ENCODE measurements around the gene ASTN1.

Gene ASTN1

DNA sequence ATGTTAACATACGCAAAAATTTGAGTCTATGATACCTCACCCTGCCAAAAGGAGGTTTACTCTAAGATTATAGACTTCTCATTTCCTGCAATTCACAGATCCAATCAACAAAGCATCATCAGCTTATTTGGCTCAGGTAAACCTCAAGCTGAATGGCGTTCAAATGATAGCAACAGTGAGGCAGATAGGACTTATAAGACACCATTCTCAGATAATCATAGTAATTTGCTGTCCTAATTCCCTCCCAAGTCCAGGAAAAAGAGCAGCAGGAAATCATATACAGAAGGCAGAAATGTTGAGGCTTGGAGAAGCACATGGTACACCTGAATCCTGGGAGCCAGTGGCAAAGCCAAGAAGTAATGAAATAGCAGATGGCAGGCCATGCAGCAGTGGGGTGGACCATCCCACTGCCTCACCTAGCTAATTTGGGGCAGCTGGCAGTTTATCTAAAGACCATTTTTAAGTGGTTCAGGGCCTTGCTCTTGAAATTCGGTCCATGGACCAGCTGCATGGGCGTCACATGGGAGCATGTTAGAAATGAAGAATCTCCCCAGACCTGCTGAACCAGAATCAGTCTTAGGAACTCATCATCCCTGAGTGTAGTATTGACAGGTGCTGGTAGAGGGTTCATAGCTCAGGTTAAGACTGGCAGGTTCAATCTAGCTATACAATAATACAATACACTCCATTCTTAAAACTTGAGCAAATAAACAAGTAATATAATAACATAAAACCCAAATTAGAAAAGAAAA, 57.7 kb downstream of the ASTN1 start:
- Histone ChIP-seq H3K27ac (ENCODE audit: extremely low read depth, low read depth, low read length) (no peak overlapping the region), H3K36me3 (ENCODE audit: control insufficient read depth in 2 of 2, insufficient read depth in 1 of 2, low read length in 2 of 2) (no peaks in the 10 kb centered on the region), H3K4me1 (ENCODE audit: control insufficient read depth, insufficient read depth, low read length) (no peaks in the 10 kb centered on the region), H3K9me3 (ENCODE audit: control insufficient read depth, insufficient read depth, low read depth, low read length) (no peaks in the 10 kb centered on the region), H3K4me3 (ENCODE audit: low read depth, low read length) (no peak overlapping the region)
- ChIA-PET CTCF (interaction anchor here (0.5 to 1.0 kb wide), 2 partner anchors 9 to 249 kb away, joined by 3 to 4 read pairs; no protein-coding TSS in a partner anchor), POLR2A (no interaction called here)
- TF ChIP-seq, protein P1, sequence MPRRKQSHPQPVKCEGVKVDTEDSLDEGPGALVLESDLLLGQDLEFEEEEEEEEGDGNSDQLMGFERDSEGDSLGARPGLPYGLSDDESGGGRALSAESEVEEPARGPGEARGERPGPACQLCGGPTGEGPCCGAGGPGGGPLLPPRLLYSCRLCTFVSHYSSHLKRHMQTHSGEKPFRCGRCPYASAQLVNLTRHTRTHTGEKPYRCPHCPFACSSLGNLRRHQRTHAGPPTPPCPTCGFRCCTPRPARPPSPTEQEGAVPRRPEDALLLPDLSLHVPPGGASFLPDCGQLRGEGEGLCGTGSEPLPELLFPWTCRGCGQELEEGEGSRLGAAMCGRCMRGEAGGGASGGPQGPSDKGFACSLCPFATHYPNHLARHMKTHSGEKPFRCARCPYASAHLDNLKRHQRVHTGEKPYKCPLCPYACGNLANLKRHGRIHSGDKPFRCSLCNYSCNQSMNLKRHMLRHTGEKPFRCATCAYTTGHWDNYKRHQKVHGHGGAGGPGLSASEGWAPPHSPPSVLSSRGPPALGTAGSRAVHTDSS (tag by site-specific recombination; IDR thresholded peaks at IDR 0.05), result no peak
- TF ChIP-seq, protein P2, sequence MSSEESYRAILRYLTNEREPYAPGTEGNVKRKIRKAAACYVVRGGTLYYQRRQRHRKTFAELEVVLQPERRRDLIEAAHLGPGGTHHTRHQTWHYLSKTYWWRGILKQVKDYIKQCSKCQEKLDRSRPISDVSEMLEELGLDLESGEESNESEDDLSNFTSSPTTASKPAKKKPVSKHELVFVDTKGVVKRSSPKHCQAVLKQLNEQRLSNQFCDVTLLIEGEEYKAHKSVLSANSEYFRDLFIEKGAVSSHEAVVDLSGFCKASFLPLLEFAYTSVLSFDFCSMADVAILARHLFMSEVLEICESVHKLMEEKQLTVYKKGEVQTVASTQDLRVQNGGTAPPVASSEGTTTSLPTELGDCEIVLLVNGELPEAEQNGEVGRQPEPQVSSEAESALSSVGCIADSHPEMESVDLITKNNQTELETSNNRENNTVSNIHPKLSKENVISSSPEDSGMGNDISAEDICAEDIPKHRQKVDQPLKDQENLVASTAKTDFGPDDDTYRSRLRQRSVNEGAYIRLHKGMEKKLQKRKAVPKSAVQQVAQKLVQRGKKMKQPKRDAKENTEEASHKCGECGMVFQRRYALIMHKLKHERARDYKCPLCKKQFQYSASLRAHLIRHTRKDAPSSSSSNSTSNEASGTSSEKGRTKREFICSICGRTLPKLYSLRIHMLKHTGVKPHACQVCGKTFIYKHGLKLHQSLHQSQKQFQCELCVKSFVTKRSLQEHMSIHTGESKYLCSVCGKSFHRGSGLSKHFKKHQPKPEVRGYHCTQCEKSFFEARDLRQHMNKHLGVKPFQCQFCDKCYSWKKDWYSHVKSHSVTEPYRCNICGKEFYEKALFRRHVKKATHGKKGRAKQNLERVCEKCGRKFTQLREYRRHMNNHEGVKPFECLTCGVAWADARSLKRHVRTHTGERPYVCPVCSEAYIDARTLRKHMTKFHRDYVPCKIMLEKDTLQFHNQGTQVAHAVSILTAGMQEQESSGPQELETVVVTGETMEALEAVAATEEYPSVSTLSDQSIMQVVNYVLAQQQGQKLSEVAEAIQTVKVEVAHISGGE (tag by site-specific recombination; conservative IDR thresholded peaks at IDR 0.05; ENCODE audit: low read depth), result no peak
- TF ChIP-seq, protein P3, sequence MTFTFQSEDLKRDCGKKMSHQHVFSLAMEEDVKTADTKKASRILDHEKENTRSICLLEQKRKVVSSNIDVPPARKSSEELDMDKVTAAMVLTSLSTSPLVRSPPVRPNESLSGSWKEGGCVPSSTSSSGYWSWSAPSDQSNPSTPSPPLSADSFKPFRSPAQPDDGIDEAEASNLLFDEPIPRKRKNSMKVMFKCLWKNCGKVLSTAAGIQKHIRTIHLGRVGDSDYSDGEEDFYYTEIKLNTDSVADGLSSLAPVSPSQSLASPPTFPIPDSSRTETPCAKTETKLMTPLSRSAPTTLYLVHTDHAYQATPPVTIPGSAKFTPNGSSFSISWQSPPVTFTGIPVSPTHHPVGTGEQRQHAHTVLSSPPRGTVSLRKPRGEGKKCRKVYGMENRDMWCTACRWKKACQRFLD (tag by site-specific recombination; IDR thresholded peaks at IDR 0.05), result no peak
- no peak for TF ChIP-seq ZNF423 (tag by site-specific recombination; IDR thresholded peaks at IDR 0.05)
- TF ChIP-seq ZNF24 (tag by site-specific recombination; IDR thresholded peaks at IDR 0.05), result no peak
- no peak for TF ChIP-seq ZNF146 (tag by site-specific recombination; IDR thresholded peaks at IDR 0.05)
- TF ChIP-seq ZNF121 (tag by site-specific recombination; IDR thresholded peaks at IDR 0.05), result no peak
- no peak for TF ChIP-seq ZNF311 (tag by site-specific recombination; IDR thresholded peaks at IDR 0.05; ENCODE audit: borderline replicate concordance)
- no peak for TF ChIP-seq ZNF596 (tag by site-specific recombination; IDR thresholded peaks at IDR 0.05)
- no peak for TF ChIP-seq ZNF184 (tag by site-specific recombination; IDR thresholded peaks at IDR 0.05)
- no peak for TF ChIP-seq RBAK (tag by site-specific recombination; IDR thresholded peaks at IDR 0.05)
- TF ChIP-seq, protein P4, sequence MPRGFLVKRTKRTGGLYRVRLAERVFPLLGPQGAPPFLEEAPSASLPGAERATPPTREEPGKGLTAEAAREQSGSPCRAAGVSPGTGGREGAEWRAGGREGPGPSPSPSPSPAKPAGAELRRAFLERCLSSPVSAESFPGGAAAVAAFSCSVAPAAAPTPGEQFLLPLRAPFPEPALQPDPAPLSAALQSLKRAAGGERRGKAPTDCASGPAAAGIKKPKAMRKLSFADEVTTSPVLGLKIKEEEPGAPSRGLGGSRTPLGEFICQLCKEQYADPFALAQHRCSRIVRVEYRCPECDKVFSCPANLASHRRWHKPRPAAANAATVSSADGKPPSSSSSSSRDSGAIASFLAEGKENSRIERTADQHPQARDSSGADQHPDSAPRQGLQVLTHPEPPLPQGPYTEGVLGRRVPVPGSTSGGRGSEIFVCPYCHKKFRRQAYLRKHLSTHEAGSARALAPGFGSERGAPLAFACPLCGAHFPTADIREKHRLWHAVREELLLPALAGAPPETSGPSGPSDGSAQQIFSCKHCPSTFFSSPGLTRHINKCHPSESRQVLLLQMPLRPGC (tag by site-specific recombination; IDR thresholded peaks at IDR 0.05), result no peak
- TF ChIP-seq, protein P5, sequence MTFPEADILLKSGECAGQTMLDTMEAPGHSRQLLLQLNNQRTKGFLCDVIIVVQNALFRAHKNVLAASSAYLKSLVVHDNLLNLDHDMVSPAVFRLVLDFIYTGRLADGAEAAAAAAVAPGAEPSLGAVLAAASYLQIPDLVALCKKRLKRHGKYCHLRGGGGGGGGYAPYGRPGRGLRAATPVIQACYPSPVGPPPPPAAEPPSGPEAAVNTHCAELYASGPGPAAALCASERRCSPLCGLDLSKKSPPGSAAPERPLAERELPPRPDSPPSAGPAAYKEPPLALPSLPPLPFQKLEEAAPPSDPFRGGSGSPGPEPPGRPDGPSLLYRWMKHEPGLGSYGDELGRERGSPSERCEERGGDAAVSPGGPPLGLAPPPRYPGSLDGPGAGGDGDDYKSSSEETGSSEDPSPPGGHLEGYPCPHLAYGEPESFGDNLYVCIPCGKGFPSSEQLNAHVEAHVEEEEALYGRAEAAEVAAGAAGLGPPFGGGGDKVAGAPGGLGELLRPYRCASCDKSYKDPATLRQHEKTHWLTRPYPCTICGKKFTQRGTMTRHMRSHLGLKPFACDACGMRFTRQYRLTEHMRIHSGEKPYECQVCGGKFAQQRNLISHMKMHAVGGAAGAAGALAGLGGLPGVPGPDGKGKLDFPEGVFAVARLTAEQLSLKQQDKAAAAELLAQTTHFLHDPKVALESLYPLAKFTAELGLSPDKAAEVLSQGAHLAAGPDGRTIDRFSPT (tag by site-specific recombination; IDR thresholded peaks at IDR 0.05), result no peak
- TF ChIP-seq ZNF37A (tag by site-specific recombination; IDR thresholded peaks at IDR 0.05), result no peak
- TF ChIP-seq ZBTB17 (tag by site-specific recombination; IDR thresholded peaks at IDR 0.05), result no peak
- TF ChIP-seq, protein P6, sequence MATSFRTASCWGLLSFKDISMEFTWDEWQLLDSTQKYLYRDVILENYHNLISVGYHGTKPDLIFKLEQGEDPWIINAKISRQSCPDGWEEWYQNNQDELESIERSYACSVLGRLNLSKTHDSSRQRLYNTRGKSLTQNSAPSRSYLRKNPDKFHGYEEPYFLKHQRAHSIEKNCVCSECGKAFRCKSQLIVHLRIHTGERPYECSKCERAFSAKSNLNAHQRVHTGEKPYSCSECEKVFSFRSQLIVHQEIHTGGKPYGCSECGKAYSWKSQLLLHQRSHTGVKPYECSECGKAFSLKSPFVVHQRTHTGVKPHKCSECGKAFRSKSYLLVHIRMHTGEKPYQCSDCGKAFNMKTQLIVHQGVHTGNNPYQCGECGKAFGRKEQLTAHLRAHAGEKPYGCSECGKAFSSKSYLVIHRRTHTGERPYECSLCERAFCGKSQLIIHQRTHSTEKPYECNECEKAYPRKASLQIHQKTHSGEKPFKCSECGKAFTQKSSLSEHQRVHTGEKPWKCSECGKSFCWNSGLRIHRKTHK (tag by site-specific recombination; IDR thresholded peaks at IDR 0.05), result no peak
